WTC11 (cell line): ENCODE measurements around the gene VTN. TPM values are rescaled to one million over a fixed set of nuclear protein-coding genes. Genes with fewer than 3 reads are reported as not detected.

ENCODE experiments used
- ATAC-seq: fragments of 200-7000 bp; cut with Tn5 transposase; 2 replicates; pipeline ENCODE4 v1.10.0; 2021; ENCODE audit warnings: mild to moderate bottlenecking, moderate library complexity
- CTCF ChIA-PET: fragments of 300-600 bp; sonication (Branson Sonifier 250); formaldehyde crosslinking; loops from one replicate; lab custom pipeline; 2021; ENCODE audit warnings: antibody characterized with exemption; lab: Charles Lee
- POLR2A ChIA-PET: fragments of 350-600 bp; sonication (Branson Sonifier 250); formaldehyde crosslinking; loops from one replicate; lab custom pipeline; 2021; ENCODE audit warnings: antibody characterized with exemption; lab: Charles Lee
- DNase-seq: peaks from one replicate; pipeline ENCODE4 v3.0.0; 2021; ENCODE audit warnings: low spot score
- H3K27ac Mint-ChIP-seq: 2 replicates; pipeline ENCODE4 v1.8.0; 2021; ENCODE audit warnings: mixed read lengths
- H3K27me3 Mint-ChIP-seq: 2 replicates; pipeline ENCODE4 v1.8.0; 2021; ENCODE audit warnings: low read depth, mild to moderate bottlenecking, moderate library complexity, mixed read lengths
- H3K36me3 Mint-ChIP-seq: 2 replicates; pipeline ENCODE4 v1.8.0; 2021; ENCODE audit warnings: mixed read lengths
- H3K4me1 Mint-ChIP-seq: 2 replicates; pipeline ENCODE4 v1.8.0; 2022; ENCODE audit warnings: mixed read lengths
- H3K4me3 Mint-ChIP-seq: 2 replicates; pipeline ENCODE4 v1.8.0; 2021; ENCODE audit warnings: mild to moderate bottlenecking, moderate library complexity, mixed read lengths
- H3K9me3 Mint-ChIP-seq: 2 replicates; pipeline ENCODE4 v1.8.0; 2021; ENCODE audit warnings: mixed read lengths
- CREB1 ChIP-seq: sonication (generic); formaldehyde crosslinking; IDR thresholded peaks from 2 replicates; pipeline ENCODE4 v1.8.0; 2023; ENCODE audit warnings: mild to moderate bottlenecking, missing genetic modification reagents
- CREM ChIP-seq: sonication (generic); formaldehyde crosslinking; IDR thresholded peaks from 2 replicates; pipeline ENCODE4 v1.8.1; 2022; ENCODE audit warnings: mild to moderate bottlenecking, missing genetic modification reagents, moderate library complexity
- IRF2 ChIP-seq: sonication (generic); formaldehyde crosslinking; IDR thresholded peaks from 2 replicates; pipeline ENCODE4 v1.8.0; 2022; ENCODE audit warnings: low read depth, missing genetic modification reagents, borderline replicate concordance
- MXD4 ChIP-seq: fragments of 250-450 bp; sonication (Bioruptor Pico); IDR thresholded peaks from 2 replicates; pipeline ENCODE4 v1.8.0; 2021; ENCODE audit warnings: mild to moderate bottlenecking, moderate library complexity, borderline replicate concordance
- MYBL2 ChIP-seq: sonication (generic); formaldehyde crosslinking; IDR thresholded peaks from 2 replicates; pipeline ENCODE4 v1.8.1; 2023; ENCODE audit warnings: mild to moderate bottlenecking, moderate library complexity, missing genetic modification reagents
- NFE2L1 ChIP-seq: sonication (generic); formaldehyde crosslinking; IDR thresholded peaks from 2 replicates; pipeline ENCODE4 v1.8.1; 2023; ENCODE audit warnings: missing genetic modification reagents
- SMAD4 ChIP-seq: sonication (generic); formaldehyde crosslinking; IDR thresholded peaks from 2 replicates; pipeline ENCODE4 v1.8.0; 2022; ENCODE audit warnings: mild to moderate bottlenecking, missing genetic modification reagents
- SOX15 ChIP-seq: fragments of 250-450 bp; sonication (Bioruptor Pico); IDR thresholded peaks from 2 replicates; pipeline ENCODE4 v1.9.0; 2021; ENCODE audit warnings: mild to moderate bottlenecking
- ZNF121 ChIP-seq: sonication (generic); formaldehyde crosslinking; IDR thresholded peaks from 2 replicates; pipeline ENCODE4 v1.8.0; 2023; ENCODE audit warnings: missing genetic modification reagents
- total RNA-seq: library from RNA; stranded (reverse); gene quantifications from 3 replicates; pipeline ENCODE4 v1.2.3, GENCODE V29; 2021
- TF ChIP-seq, protein P1 (sequence below): sonication (generic); formaldehyde crosslinking; IDR thresholded peaks from 2 replicates; pipeline ENCODE4 v1.8.1; 2022; ENCODE audit warnings: low read depth, missing genetic modification reagents, borderline replicate concordance
- TF ChIP-seq, protein P2 (sequence below): sonication (generic); formaldehyde crosslinking; conservative IDR thresholded peaks from 2 replicates; pipeline ENCODE4 v1.8.1; 2023; ENCODE audit warnings: mild to moderate bottlenecking, low read depth, missing genetic modification reagents, moderate library complexity
- TF ChIP-seq, protein P3 (sequence below): sonication (generic); formaldehyde crosslinking; IDR thresholded peaks from 2 replicates; pipeline ENCODE4 v1.8.1; 2023; ENCODE audit warnings: mild to moderate bottlenecking, missing genetic modification reagents, moderate library complexity
- TF ChIP-seq, protein P4 (sequence below): sonication (generic); formaldehyde crosslinking; IDR thresholded peaks from 2 replicates; pipeline ENCODE4 v1.8.1; 2023; ENCODE audit warnings: mild to moderate bottlenecking, missing genetic modification reagents
- TF ChIP-seq, protein P5 (sequence below): fragments of 250-450 bp; sonication (Bioruptor Pico); IDR thresholded peaks from 2 replicates; pipeline ENCODE4 v1.9.0; 2021; ENCODE audit warnings: mild to moderate bottlenecking
- TF ChIP-seq, protein P6 (sequence below): sonication (generic); formaldehyde crosslinking; IDR thresholded peaks from 2 replicates; pipeline ENCODE4 v1.8.1; 2023; ENCODE audit warnings: mild to moderate bottlenecking, missing genetic modification reagents, moderate library complexity
- TF ChIP-seq, protein P7 (sequence below): fragments of 250-450 bp; sonication (Bioruptor Pico); IDR thresholded peaks from 2 replicates; pipeline ENCODE4 v1.8.0; 2021; ENCODE audit warnings: mild to moderate bottlenecking
- TF ChIP-seq, protein P8 (sequence below): sonication (generic); formaldehyde crosslinking; IDR thresholded peaks from 2 replicates; pipeline ENCODE4 v1.8.1; 2023; ENCODE audit warnings: mild to moderate bottlenecking, moderate library complexity, missing genetic modification reagents
- TF ChIP-seq, protein P9 (sequence below): sonication (generic); formaldehyde crosslinking; IDR thresholded peaks from 2 replicates; pipeline ENCODE4 v1.8.1; 2022; ENCODE audit warnings: mild to moderate bottlenecking, missing genetic modification reagents, moderate library complexity, borderline replicate concordance
- TF ChIP-seq, protein P10 (sequence below): sonication (generic); formaldehyde crosslinking; IDR thresholded peaks from 2 replicates; pipeline ENCODE4 v1.8.0; 2022; ENCODE audit warnings: mild to moderate bottlenecking, missing genetic modification reagents

Gene VTN
- total RNA-seq, 1 experiment from 2014 or later = 1.6 TPM

DNA sequence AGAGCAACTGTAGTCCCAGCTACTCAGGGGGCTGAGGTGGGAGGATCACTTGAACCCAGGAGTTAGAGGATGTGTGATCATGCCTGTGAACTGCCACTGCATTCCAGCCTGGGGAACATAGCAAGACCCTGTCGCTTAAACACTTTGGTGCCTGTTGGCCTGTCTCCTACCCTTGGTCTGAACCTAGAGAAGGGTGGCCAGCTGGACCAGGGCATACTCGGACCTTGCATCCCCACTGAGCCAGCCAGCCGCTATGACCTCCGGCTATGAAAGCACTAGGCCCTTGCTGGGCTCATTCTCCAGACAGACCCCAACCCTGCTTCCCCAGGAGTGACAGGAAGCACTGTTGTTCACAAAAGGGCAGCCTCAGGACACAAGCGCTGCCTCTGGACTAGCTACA is 39.4 kb downstream of the VTN start (continued):
- TF ChIP-seq, protein P1, sequence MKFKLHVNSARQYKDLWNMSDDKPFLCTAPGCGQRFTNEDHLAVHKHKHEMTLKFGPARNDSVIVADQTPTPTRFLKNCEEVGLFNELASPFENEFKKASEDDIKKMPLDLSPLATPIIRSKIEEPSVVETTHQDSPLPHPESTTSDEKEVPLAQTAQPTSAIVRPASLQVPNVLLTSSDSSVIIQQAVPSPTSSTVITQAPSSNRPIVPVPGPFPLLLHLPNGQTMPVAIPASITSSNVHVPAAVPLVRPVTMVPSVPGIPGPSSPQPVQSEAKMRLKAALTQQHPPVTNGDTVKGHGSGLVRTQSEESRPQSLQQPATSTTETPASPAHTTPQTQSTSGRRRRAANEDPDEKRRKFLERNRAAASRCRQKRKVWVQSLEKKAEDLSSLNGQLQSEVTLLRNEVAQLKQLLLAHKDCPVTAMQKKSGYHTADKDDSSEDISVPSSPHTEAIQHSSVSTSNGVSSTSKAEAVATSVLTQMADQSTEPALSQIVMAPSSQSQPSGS (CRISPR knock-in tag) = no peak
- TF ChIP-seq SMAD4 (CRISPR knock-in tag) (no peak), IRF2 (CRISPR knock-in tag) (no peak)

DNA sequence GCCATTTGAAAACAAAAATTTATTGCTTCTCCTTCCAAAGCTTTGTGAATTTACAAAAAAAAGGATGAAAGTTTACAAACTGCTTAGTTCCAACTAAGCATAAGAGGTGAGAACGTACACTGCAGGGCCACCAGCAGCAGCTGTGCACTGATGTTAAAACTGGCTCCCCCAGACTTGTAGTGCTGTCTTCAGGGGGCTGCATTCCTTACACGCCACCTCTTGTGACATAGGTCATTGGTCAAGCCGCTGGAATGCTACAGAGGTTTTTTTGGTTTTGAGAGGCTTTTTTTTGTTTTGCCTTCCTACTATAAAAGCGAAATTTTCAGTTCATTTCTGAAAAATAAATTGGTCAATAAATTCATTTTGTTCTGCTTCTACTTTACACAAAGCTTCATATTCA is 41.8 kb downstream of the VTN start:
- Mint-ChIP-seq H3K27me3 (no peaks in the 10 kb centered on the region), H3K9me3 (no peaks in the 10 kb centered on the region), H3K27ac (peak overlapping the region; percentile 72; the same call in 1 of the 2 replicates), H3K36me3 (peaks cover 37% of the 10 kb centered on the region), H3K4me3 (no peak overlapping the region), H3K4me1 (no peaks in the 10 kb centered on the region)
- no peak for TF ChIP-seq CREM (CRISPR knock-in tag)
- TF ChIP-seq, protein P2, sequence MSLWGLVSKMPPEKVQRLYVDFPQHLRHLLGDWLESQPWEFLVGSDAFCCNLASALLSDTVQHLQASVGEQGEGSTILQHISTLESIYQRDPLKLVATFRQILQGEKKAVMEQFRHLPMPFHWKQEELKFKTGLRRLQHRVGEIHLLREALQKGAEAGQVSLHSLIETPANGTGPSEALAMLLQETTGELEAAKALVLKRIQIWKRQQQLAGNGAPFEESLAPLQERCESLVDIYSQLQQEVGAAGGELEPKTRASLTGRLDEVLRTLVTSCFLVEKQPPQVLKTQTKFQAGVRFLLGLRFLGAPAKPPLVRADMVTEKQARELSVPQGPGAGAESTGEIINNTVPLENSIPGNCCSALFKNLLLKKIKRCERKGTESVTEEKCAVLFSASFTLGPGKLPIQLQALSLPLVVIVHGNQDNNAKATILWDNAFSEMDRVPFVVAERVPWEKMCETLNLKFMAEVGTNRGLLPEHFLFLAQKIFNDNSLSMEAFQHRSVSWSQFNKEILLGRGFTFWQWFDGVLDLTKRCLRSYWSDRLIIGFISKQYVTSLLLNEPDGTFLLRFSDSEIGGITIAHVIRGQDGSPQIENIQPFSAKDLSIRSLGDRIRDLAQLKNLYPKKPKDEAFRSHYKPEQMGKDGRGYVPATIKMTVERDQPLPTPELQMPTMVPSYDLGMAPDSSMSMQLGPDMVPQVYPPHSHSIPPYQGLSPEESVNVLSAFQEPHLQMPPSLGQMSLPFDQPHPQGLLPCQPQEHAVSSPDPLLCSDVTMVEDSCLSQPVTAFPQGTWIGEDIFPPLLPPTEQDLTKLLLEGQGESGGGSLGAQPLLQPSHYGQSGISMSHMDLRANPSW (CRISPR knock-in tag) = no peak
- no peak for TF ChIP-seq NFE2L1 (CRISPR knock-in tag)
- TF ChIP-seq, protein P3, sequence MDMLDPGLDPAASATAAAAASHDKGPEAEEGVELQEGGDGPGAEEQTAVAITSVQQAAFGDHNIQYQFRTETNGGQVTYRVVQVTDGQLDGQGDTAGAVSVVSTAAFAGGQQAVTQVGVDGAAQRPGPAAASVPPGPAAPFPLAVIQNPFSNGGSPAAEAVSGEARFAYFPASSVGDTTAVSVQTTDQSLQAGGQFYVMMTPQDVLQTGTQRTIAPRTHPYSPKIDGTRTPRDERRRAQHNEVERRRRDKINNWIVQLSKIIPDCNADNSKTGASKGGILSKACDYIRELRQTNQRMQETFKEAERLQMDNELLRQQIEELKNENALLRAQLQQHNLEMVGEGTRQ (CRISPR knock-in tag) = no peak
- no peak for TF ChIP-seq MYBL2 (CRISPR knock-in tag)
- TF ChIP-seq SOX15 (CRISPR knock-in tag) = no peak
- ChIA-PET CTCF (no interaction called here), POLR2A (no interaction called here)
- ATAC-seq (no peak), DNase-seq (no peak)

DNA sequence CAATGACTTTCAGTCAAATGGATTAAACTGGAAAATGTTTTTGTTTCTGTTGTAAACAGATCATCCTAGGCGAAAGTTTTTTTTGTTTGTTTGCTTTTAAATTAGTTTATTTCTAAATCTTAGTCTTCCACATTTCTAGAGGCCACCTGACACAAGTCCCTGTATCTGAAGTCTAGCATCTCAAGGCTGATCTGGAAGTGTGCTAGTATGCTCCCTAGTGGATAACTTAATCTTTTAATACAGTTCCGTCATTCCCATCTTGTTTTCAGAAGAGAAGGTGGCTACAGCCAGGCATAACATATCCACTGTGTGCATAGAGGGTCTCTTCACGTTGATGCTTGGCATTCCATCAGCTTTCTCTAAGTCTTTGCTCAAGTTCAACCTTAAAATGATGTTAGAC is 42.4 kb downstream of the VTN start:
- Mint-ChIP-seq H3K36me3 (peaks cover 37% of the 10 kb centered on the region), H3K4me3 (no peak overlapping the region), H3K27me3 (no peaks in the 10 kb centered on the region), H3K4me1 (peaks cover 4% of the 10 kb centered on the region), H3K9me3 (no peaks in the 10 kb centered on the region), H3K27ac (peak overlapping the region; percentile 72; the same call in 1 of the 2 replicates)
- ChIA-PET CTCF (no interaction called here), POLR2A (no interaction called here)
- ATAC-seq = no peak
- DNase-seq = no peak
- TF ChIP-seq, protein P4, sequence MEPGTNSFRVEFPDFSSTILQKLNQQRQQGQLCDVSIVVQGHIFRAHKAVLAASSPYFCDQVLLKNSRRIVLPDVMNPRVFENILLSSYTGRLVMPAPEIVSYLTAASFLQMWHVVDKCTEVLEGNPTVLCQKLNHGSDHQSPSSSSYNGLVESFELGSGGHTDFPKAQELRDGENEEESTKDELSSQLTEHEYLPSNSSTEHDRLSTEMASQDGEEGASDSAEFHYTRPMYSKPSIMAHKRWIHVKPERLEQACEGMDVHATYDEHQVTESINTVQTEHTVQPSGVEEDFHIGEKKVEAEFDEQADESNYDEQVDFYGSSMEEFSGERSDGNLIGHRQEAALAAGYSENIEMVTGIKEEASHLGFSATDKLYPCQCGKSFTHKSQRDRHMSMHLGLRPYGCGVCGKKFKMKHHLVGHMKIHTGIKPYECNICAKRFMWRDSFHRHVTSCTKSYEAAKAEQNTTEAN = no peak
- TF ChIP-seq, protein P5, sequence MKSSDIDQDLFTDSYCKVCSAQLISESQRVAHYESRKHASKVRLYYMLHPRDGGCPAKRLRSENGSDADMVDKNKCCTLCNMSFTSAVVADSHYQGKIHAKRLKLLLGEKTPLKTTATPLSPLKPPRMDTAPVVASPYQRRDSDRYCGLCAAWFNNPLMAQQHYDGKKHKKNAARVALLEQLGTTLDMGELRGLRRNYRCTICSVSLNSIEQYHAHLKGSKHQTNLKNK (CRISPR knock-in tag) = no peak
- TF ChIP-seq, protein P6, sequence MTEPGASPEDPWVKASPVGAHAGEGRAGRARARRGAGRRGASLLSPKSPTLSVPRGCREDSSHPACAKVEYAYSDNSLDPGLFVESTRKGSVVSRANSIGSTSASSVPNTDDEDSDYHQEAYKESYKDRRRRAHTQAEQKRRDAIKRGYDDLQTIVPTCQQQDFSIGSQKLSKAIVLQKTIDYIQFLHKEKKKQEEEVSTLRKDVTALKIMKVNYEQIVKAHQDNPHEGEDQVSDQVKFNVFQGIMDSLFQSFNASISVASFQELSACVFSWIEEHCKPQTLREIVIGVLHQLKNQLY (CRISPR knock-in tag) = no peak
- TF ChIP-seq CREB1 (CRISPR knock-in tag) = no peak
- TF ChIP-seq MXD4 (CRISPR knock-in tag) = no peak
- TF ChIP-seq, protein P7, sequence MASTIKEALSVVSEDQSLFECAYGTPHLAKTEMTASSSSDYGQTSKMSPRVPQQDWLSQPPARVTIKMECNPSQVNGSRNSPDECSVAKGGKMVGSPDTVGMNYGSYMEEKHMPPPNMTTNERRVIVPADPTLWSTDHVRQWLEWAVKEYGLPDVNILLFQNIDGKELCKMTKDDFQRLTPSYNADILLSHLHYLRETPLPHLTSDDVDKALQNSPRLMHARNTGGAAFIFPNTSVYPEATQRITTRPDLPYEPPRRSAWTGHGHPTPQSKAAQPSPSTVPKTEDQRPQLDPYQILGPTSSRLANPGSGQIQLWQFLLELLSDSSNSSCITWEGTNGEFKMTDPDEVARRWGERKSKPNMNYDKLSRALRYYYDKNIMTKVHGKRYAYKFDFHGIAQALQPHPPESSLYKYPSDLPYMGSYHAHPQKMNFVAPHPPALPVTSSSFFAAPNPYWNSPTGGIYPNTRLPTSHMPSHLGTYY = no peak
- TF ChIP-seq, protein P1 (CRISPR knock-in tag) = no peak
- no peak for TF ChIP-seq SMAD4 (CRISPR knock-in tag)
- TF ChIP-seq ZNF121 = no peak
- TF ChIP-seq, protein P8, sequence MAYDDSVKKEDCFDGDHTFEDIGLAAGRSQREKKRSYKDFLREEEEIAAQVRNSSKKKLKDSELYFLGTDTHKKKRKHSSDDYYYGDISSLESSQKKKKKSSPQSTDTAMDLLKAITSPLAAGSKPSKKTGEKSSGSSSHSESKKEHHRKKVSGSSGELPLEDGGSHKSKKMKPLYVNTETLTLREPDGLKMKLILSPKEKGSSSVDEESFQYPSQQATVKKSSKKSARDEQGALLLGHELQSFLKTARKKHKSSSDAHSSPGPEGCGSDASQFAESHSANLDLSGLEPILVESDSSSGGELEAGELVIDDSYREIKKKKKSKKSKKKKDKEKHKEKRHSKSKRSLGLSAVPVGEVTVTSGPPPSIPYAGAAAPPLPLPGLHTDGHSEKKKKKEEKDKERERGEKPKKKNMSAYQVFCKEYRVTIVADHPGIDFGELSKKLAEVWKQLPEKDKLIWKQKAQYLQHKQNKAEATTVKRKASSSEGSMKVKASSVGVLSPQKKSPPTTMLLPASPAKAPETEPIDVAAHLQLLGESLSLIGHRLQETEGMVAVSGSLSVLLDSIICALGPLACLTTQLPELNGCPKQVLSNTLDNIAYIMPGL = no peak
- TF ChIP-seq, protein P9, sequence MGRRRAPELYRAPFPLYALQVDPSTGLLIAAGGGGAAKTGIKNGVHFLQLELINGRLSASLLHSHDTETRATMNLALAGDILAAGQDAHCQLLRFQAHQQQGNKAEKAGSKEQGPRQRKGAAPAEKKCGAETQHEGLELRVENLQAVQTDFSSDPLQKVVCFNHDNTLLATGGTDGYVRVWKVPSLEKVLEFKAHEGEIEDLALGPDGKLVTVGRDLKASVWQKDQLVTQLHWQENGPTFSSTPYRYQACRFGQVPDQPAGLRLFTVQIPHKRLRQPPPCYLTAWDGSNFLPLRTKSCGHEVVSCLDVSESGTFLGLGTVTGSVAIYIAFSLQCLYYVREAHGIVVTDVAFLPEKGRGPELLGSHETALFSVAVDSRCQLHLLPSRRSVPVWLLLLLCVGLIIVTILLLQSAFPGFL (CRISPR knock-in tag) = no peak
- TF ChIP-seq, protein P10, sequence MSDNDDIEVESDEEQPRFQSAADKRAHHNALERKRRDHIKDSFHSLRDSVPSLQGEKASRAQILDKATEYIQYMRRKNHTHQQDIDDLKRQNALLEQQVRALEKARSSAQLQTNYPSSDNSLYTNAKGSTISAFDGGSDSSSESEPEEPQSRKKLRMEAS (CRISPR knock-in tag) = no peak
